ENCODE data around the gene PPRC1. TPM values are rescaled to one million over a fixed set of nuclear protein-coding genes. Genes with fewer than 3 reads are reported as not detected.

Gene PPRC1
- total RNA-seq, 1 donor from 2014 or later: 68.3 TPM

- H3K27me3 Mint-ChIP-seq (ENCODE audit: low read depth): no peaks in the 10 kb centered on the region
- no peaks in the 10 kb centered on the region for H3K9me3 Mint-ChIP-seq
- peaks cover 11% of the 10 kb centered on the region for H3K4me1 Mint-ChIP-seq
- no peak for DNase-seq (ENCODE audit: low read depth, low spot score)
- TF ChIP-seq CTCF (conservative IDR thresholded peaks at IDR 0.05): no peak
- H3K4me3 Mint-ChIP-seq: peak overlapping the region; percentile 11
- peaks cover 40% of the 10 kb centered on the region for H3K36me3 Mint-ChIP-seq (ENCODE audit: low read depth)
- H3K27ac Mint-ChIP-seq (ENCODE audit: unreplicated experiment): no peak overlapping the region
Observed at GRCh38 chr10:102146971-102147428, 14.2 kb downstream of the PPRC1 start.

GRCh38 chr10:102147561-102147960 lies 14.7 kb downstream of the PPRC1 start:
- peaks cover 44% of the 10 kb centered on the region for H3K36me3 Mint-ChIP-seq (ENCODE audit: low read depth)
- no peak overlapping the region for H3K27ac Mint-ChIP-seq (ENCODE audit: unreplicated experiment)
- no peaks in the 10 kb centered on the region for H3K27me3 Mint-ChIP-seq (ENCODE audit: low read depth)
- DNase-seq (ENCODE audit: low read depth, low spot score): no peak
- peak overlapping the region; percentile 11 for H3K4me3 Mint-ChIP-seq
- H3K9me3 Mint-ChIP-seq: no peaks in the 10 kb centered on the region
- no peak for TF ChIP-seq CTCF (conservative IDR thresholded peaks at IDR 0.05)
- peaks cover 17% of the 10 kb centered on the region for H3K4me1 Mint-ChIP-seq

- Mint-ChIP-seq H3K36me3 (ENCODE audit: low read depth) (peaks cover 40% of the 10 kb centered on the region), H3K4me3 (no peak overlapping the region), H3K27me3 (ENCODE audit: low read depth) (no peaks in the 10 kb centered on the region), H3K4me1 (peaks cover 24% of the 10 kb centered on the region), H3K27ac (ENCODE audit: unreplicated experiment) (no peak overlapping the region), H3K9me3 (no peaks in the 10 kb centered on the region)
- TF ChIP-seq CTCF (conservative IDR thresholded peaks at IDR 0.05): no peak
- no peak for DNase-seq (ENCODE audit: low read depth, low spot score)
Observed at GRCh38 chr10:102148275-102148674, 15.4 kb downstream of the PPRC1 start.

GRCh38 chr10:102150970-102151773 lies 18.3 kb downstream of the PPRC1 start:
- H3K27me3 Mint-ChIP-seq (ENCODE audit: low read depth): no peaks in the 10 kb centered on the region
- peaks cover 26% of the 10 kb centered on the region for H3K36me3 Mint-ChIP-seq (ENCODE audit: low read depth)
- H3K9me3 Mint-ChIP-seq: no peaks in the 10 kb centered on the region
- DNase-seq (ENCODE audit: low read depth, low spot score): no peak
- peak overlapping the region; percentile 98 for H3K4me3 Mint-ChIP-seq
- peaks cover 26% of the 10 kb centered on the region for H3K4me1 Mint-ChIP-seq
- TF ChIP-seq CTCF (conservative IDR thresholded peaks at IDR 0.05): no peak
- peak overlapping the region; percentile 94 for H3K27ac Mint-ChIP-seq (ENCODE audit: unreplicated experiment)

GRCh38 chr10:102151774-102152544 lies 19.1 kb downstream of the PPRC1 start, which contains the start of gene NOLC1:
TSS of gene NOLC1 (plus strand) at chr10:102152389. CDS start at chr10:102152411, 22 bp downstream.
- Mint-ChIP-seq H3K36me3 (ENCODE audit: low read depth) (peaks cover 26% of the 10 kb centered on the region), H3K4me1 (peaks cover 26% of the 10 kb centered on the region), H3K27me3 (ENCODE audit: low read depth) (no peaks in the 10 kb centered on the region), H3K4me3 (peak within 1 kb of the TSS; percentile 98), H3K9me3 (no peaks in the 10 kb centered on the region), H3K27ac (ENCODE audit: unreplicated experiment) (peak within 1 kb of the TSS; percentile 99)
- peak; percentile 94 for DNase-seq (ENCODE audit: low read depth, low spot score)
- TF ChIP-seq CTCF (conservative IDR thresholded peaks at IDR 0.05): no peak
